Measurements from ENCODE around the gene ARHGAP1.
"Not testable (repeated sequence)": the region's sequence is repeated elsewhere in the genome, so short reads cannot be mapped to it uniquely, and the experiment has no call there.

The ARHGAP1 gene

DNA sequence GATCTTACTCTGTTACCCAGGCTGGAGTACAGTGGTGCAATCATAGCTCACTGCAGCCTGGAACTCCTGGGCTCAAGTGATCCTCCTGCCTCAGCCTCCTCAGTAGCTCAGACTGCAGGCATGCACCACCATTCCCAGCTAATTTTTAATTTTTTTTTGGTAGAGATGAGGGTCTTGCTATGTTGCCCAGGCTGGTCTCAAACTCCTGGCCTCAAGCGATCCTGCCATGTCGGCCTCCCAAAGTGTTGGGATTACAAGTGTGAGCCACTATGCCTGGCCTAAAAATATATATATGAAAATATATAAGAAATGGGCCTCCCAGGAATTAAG, 17.4 kb upstream of the ARHGAP1 start:
- H3K4me1 Mint-ChIP-seq; ATAC-seq (replicated peaks); H3K9me3 Mint-ChIP-seq; H3K36me3 Mint-ChIP-seq; DNase-seq; H3K27me3 Mint-ChIP-seq; H3K4me3 Mint-ChIP-seq; H3K27ac Mint-ChIP-seq: not testable (repeated sequence)

- H3K9me3 Mint-ChIP-seq, result no peaks in the 10 kb centered on the region
- no peak overlapping the region for H3K27ac Mint-ChIP-seq
- peaks cover 2 to 4% of the 10 kb centered on the region in 2 donors for H3K36me3 Mint-ChIP-seq
- H3K4me1 Mint-ChIP-seq, result no peaks in the 10 kb centered on the region
- no peaks in the 10 kb centered on the region for H3K27me3 Mint-ChIP-seq
- DNase-seq (no peak), ATAC-seq (replicated peaks) (no peak)
- H3K4me3 Mint-ChIP-seq, result no peak overlapping the region
Observed at GRCh38 chr11:46712874-46713576, 12.6 kb upstream of the ARHGAP1 start.

- H3K4me3 Mint-ChIP-seq, result no peak overlapping the region
- H3K36me3 Mint-ChIP-seq, result peaks cover 17 to 19% of the 10 kb centered on the region in 2 donors
- no peak for DNase-seq
- H3K27me3 Mint-ChIP-seq, result no peaks in the 10 kb centered on the region
- ATAC-seq (replicated peaks), result no peak
- H3K4me1 Mint-ChIP-seq, result no peaks in the 10 kb centered on the region
- H3K27ac Mint-ChIP-seq, result no peak overlapping the region
- no peaks in the 10 kb centered on the region for H3K9me3 Mint-ChIP-seq
Observed at GRCh38 chr11:46711303-46711702, 10.9 kb upstream of the ARHGAP1 start.

- H3K27ac Mint-ChIP-seq, result no peak overlapping the region
- H3K4me3 Mint-ChIP-seq, result no peak overlapping the region
- DNase-seq (no peak), ATAC-seq (replicated peaks) (no peak)
- H3K4me1 Mint-ChIP-seq, result no peaks in the 10 kb centered on the region
- H3K27me3 Mint-ChIP-seq, result no peaks in the 10 kb centered on the region
- no peaks in the 10 kb centered on the region for H3K9me3 Mint-ChIP-seq
- H3K36me3 Mint-ChIP-seq, result peaks cover 21 to 23% of the 10 kb centered on the region in 2 donors
Observed at GRCh38 chr11:46710821-46711269, 10.4 kb upstream of the ARHGAP1 start.

DNA sequence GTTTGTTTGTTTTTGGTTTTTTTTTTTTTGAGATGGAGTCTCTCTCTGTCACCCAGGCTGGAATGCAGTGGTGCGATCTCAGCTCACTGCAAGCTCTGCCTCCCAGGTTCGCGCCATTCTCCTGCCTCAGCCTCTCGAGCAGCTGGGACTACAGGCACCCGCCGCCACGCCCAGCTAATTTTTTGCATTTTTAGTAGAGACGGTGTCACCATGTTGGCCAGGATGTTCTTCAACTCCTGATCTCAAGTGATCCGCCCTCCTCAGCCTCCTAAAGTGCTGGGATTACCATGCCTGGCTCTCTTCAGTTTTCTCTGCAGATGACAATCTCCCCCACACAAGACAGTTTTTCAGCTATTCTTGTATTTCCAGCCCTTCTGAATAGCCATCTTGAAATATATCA, 8.9 kb upstream of the ARHGAP1 start:
- not testable (repeated sequence) for H3K4me3 Mint-ChIP-seq; H3K27me3 Mint-ChIP-seq; H3K4me1 Mint-ChIP-seq; H3K9me3 Mint-ChIP-seq; ATAC-seq (replicated peaks); H3K27ac Mint-ChIP-seq; DNase-seq
- peaks cover 27 to 34% of the 10 kb centered on the region in 2 donors for H3K36me3 Mint-ChIP-seq

DNA sequence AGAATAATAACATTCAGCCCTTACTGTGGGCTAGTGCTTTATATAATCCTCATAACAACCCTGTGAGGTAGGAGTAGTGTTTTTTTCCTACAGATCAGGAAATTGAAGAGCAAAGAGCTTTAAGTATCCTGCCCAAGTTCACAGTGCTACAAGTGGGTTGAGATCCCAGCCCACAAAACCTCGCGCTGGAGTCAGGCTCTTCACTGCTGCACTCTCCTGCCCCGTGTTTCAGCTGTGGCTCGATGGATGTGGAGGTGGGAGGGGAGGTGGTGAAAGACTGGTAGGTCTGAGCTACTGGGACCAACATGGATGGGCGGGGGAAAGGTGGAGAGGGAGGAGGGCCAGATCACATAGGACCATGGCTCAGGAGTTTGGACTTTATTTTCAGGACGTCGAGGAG, 6.5 kb upstream of the ARHGAP1 start:
- Mint-ChIP-seq H3K36me3 (peaks cover 34 to 55% of the 10 kb centered on the region in 2 donors), H3K4me3 (no peak overlapping the region), H3K27me3 (no peaks in the 10 kb centered on the region), H3K9me3 (no peaks in the 10 kb centered on the region), H3K27ac (no peak overlapping the region), H3K4me1 (peaks cover 6 to 16% of the 10 kb centered on the region in 2 donors)
- ATAC-seq (replicated peaks) (no peak), DNase-seq (no peak)

GRCh38 chr11:46705070-46705688, 4.8 kb upstream of the ARHGAP1 start:
- Mint-ChIP-seq H3K27me3 (no peaks in the 10 kb centered on the region), H3K36me3 (peaks cover 37 to 67% of the 10 kb centered on the region in 2 donors), H3K27ac (no peak overlapping the region), H3K9me3 (no peaks in the 10 kb centered on the region), H3K4me3 (no peak overlapping the region), H3K4me1 (peaks cover 14 to 25% of the 10 kb centered on the region in 2 donors)
- DNase-seq, result no peak
- no peak for ATAC-seq (replicated peaks)

DNA sequence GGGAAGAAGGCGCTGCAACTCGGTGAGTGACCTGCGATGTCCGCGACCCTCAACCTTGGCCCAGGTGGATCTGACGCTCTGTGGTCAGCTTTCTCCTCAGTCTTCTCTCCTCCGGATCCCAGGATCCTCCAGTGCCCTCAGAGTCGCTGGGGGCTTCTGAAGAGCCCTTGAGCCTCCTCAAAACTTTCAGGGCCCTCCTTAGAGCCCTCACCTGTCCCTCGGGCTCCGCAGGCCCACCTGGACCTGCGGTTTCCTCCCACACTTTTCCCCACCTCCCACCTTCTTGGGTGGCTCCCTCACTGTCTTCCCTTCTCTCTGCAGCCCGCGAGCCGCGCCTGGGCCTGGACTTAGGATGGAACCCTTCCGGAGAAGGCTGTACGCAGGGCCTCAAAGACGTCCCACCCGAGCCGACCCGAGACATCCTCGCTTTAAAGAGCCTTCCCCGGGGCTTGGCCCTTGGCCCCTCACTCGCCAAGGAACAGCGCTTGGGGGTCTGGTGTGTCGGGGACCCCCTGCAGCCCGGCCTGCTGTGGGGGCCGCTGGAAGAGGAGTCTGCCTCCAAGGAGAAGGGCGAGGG, 747 bp upstream of the ARHGAP1 start:
- no peak for DNase-seq
- Mint-ChIP-seq H3K27ac (peak overlapping the region; percentile 100), H3K4me1 (peaks cover 29 to 48% of the 10 kb centered on the region in 2 donors), H3K27me3 (no peaks in the 10 kb centered on the region), H3K9me3 (no peaks in the 10 kb centered on the region), H3K4me3 (peak overlapping the region; percentile 99), H3K36me3 (peaks cover 22 to 55% of the 10 kb centered on the region in 2 donors)
- ATAC-seq (replicated peaks), result peak in 1 of 2 donors; percentile 1

DNA sequence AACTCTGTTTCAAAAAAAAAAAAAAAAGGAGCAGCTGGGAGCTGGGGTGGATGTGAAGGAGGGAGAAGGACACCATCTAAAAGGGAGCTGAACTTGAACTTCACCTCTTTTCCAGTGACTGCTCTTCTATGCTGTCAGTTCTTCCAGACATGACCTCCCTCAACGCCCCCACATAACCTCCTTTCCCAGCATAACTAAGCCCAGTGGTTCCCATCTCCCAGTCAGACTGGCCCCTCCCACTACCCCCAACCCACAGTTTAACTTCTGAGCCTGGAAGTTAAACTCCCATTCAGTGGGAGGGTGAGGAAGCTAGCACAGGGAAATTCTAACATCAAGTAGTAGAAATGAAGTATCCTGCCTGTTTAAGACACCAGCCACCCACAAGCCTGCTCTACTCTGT, 1.8 kb downstream of the ARHGAP1 start:
- Mint-ChIP-seq H3K9me3 (no peaks in the 10 kb centered on the region), H3K4me3 (no peak overlapping the region), H3K4me1 (peaks cover 33 to 55% of the 10 kb centered on the region in 2 donors), H3K36me3 (peaks cover 23 to 52% of the 10 kb centered on the region in 2 donors), H3K27ac (peak overlapping the region; percentile 25), H3K27me3 (no peaks in the 10 kb centered on the region)
- ATAC-seq (replicated peaks) (no peak), DNase-seq (no peak)

DNA sequence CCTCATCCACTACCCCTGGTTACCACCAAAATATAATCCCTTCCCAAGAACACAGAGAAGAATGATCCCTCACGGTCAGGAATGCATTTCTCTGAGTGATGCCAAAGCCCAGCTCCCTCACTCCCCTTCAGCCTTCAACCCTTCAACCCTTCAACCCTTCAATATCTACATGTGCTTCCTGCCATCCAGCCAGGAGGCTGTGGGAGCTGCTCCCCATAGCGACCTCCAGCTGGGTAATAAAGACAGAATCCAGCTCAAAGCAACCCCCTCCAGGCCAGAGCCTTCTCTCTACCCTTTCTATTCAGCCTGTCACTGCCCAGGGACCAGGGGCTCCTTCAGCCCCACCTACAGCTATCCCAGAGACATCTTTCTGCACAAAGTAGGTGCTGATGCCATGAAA, 2.7 kb downstream of the ARHGAP1 start:
- Mint-ChIP-seq H3K4me3 (no peak overlapping the region), H3K27ac (no peak overlapping the region), H3K4me1 (peaks cover 30 to 47% of the 10 kb centered on the region in 2 donors)

GRCh38 chr11:46697303-46697702, 3.1 kb downstream of the ARHGAP1 start:
- Mint-ChIP-seq H3K4me3 (no peak overlapping the region), H3K4me1 (peaks cover 27 to 43% of the 10 kb centered on the region in 2 donors), H3K9me3 (no peaks in the 10 kb centered on the region), H3K27ac (no peak overlapping the region), H3K27me3 (no peaks in the 10 kb centered on the region), H3K36me3 (peaks cover 16 to 41% of the 10 kb centered on the region in 2 donors)
- DNase-seq (no peak), ATAC-seq (replicated peaks) (no peak)

More for the DNA sequence above, 2.7 kb downstream of the ARHGAP1 start:
- Mint-ChIP-seq H3K9me3 (no peaks in the 10 kb centered on the region), H3K36me3 (peaks cover 19 to 43% of the 10 kb centered on the region in 2 donors), H3K27me3 (no peaks in the 10 kb centered on the region)
- no peak for DNase-seq
- no peak for ATAC-seq (replicated peaks)

- Mint-ChIP-seq H3K27ac (no peak overlapping the region), H3K27me3 (no peaks in the 10 kb centered on the region), H3K36me3 (peaks cover 15 to 37% of the 10 kb centered on the region in 2 donors), H3K4me3 (no peak overlapping the region), H3K9me3 (no peaks in the 10 kb centered on the region), H3K4me1 (peaks cover 22 to 32% of the 10 kb centered on the region in 2 donors)
- ATAC-seq (replicated peaks), result no peak
- DNase-seq, result no peak
Observed at GRCh38 chr11:46696212-46696558, 4.2 kb downstream of the ARHGAP1 start.

DNA sequence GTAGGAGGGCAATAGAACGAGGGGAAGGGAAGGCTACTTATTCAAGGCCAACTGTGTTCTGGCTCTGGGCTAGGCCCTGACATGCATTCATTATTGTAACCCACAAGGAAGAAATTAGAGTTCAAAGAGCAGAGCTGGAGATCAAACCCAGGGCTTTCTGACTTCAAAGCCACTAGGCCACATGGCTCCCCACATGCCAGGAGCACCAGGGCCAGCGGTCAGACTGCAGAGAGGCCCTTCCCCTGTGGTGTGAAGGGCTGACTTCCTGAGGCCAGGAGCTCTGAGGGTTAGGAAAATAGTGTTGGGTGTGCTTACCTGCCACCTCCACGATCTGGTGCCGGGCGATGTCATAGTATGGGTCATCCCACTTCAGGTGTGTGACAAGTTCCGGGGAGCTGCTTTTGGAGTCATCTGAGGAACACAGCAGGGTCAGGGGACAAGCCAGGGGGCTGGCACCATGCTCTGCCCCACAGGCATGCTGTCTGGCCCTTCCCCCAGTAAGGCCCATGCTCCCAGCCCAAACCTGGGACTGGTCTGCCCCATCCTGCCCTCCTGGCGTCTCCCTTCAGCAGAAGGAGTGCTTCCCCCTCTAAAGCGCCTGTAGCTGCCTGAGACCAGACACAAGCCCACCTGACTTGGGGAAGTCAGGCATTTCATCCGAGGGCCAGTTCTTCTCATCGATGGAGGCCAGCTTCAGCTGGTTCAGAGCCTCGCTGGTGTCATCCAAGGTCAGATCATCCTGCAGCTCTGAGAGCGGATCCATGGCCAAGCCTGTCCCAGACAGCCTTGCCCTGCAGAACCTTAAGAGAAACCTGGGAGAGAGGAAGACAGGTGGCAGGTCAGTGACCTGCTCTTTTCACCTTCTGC, 4.8 kb downstream of the ARHGAP1 start:
- H3K4me3 Mint-ChIP-seq, result no peak overlapping the region
- H3K4me1 Mint-ChIP-seq, result peaks cover 22 to 31% of the 10 kb centered on the region in 2 donors
- no peaks in the 10 kb centered on the region for H3K27me3 Mint-ChIP-seq
- no peak overlapping the region for H3K27ac Mint-ChIP-seq
- H3K36me3 Mint-ChIP-seq, result peaks cover 16 to 40% of the 10 kb centered on the region in 2 donors
- DNase-seq, result no peak
- no peak for ATAC-seq (replicated peaks)
- H3K9me3 Mint-ChIP-seq, result no peaks in the 10 kb centered on the region

GRCh38 chr11:46694607-46695006, 5.8 kb downstream of the ARHGAP1 start:
- no peak overlapping the region for H3K27ac Mint-ChIP-seq
- peaks cover 17 to 39% of the 10 kb centered on the region in 2 donors for H3K36me3 Mint-ChIP-seq
- H3K4me3 Mint-ChIP-seq, result no peak overlapping the region
- H3K4me1 Mint-ChIP-seq, result peaks cover 19 to 31% of the 10 kb centered on the region in 2 donors
- no peaks in the 10 kb centered on the region for H3K27me3 Mint-ChIP-seq
- H3K9me3 Mint-ChIP-seq, result no peaks in the 10 kb centered on the region
- ATAC-seq (replicated peaks) (no peak), DNase-seq (no peak)

Data from stimulated activated naive B cell treated with anti-CD40 and anti-IgM and Interleukin-4, amounts not matched to agents 10 μg/mL and 1 μg/mL and 100 μg/mL, for 72 hours (primary cell).